CD4-positive, alpha-beta T cell treated with Interleukin-4 for 1 hour (primary cell): ENCODE results near the gene LTBP1.

Experiments
- DNase-seq, 2 donors: peaks; one replicate each; pipeline ENCODE4 v3.0.0-alpha.2; 2020 to 2022

Gene LTBP1

DNA sequence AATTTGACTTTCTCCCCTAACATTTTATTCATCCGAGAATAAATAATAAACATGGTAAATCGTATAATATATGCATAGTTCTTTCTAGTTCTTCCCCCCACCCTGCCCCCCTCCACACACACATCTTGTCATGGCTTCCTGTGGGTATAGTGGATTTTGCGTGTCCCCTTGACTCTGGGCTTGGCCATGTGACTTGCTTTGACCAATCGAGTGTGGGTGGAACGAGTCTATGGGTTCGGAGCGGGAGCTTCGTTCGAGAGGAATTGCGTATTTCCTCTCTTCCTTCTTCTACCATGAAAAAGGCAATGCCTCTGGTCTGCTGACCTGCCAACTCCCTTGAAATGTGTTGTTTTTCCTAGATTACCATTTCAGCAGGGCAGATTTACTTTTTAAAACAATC is 175.2 kb downstream of the LTBP1 start:
- DNase-seq: no peak

- DNase-seq: no peak
Measured at GRCh38 chr2:33122726-33123125, 176.0 kb downstream of the LTBP1 start.

- DNase-seq: no peak
Measured at GRCh38 chr2:33123216-33123615, 176.5 kb downstream of the LTBP1 start.

GRCh38 chr2:33126552-33126951 is 179.8 kb downstream of the LTBP1 start:
- DNase-seq: no peak

- no peak for DNase-seq
Measured at GRCh38 chr2:33126958-33127357, 180.2 kb downstream of the LTBP1 start.

DNA sequence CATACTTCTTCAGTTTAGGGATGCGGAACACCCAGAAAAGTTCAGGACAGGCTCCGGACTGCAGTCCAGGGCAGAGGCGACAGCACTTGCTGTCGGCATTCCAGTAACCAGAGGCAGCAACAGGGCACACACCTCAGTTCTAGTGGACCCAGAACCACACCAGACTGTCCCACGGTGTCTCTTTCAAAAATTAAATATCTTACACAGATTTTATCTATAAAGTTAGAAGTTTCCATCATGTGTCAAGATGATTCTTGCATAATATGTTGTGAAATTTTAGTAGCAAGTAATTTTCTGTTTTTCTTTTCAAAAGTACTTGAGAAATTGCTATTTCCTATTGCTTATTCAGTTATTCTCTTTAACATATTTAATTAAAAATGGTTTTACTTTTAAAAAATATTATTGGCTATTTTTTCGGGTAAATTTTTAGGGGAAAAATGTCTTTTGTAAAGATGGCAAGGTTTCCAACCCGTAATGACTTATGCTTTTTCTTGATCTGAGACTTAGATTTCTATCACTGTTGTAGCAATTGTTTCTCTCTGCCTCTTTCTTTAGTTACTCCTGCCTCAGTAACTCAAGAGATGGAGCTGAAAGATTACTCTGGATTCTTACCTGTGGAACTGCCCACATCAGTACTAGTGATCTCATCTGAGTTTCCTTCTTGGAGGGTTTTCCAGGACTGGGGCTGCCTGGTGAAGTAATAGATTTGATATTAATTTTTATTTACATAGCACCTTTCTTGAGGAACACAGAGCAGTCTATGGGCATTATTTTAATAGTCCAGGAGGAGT is 182.7 kb downstream of the LTBP1 start:
- no peak for DNase-seq

DNA sequence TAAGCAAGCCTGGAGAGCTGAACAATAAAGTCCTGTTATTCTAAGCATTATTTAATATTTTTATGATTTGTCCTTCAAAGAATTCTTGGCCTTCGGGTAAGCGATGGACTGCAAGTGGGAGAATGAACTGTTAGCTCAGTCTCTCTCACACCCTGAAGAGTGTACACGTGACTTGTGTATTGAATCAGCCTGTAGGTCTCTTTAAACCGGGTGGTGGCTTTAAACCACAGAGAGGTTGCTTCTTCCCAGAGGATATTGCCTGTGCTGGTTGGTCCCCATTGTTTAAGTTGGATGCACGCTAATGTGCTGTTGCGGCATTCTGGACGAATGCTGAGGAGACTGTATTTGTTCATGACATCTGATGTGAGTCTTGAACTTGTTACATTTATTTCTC is 183.3 kb downstream of the LTBP1 start:
- DNase-seq: no peak

DNA sequence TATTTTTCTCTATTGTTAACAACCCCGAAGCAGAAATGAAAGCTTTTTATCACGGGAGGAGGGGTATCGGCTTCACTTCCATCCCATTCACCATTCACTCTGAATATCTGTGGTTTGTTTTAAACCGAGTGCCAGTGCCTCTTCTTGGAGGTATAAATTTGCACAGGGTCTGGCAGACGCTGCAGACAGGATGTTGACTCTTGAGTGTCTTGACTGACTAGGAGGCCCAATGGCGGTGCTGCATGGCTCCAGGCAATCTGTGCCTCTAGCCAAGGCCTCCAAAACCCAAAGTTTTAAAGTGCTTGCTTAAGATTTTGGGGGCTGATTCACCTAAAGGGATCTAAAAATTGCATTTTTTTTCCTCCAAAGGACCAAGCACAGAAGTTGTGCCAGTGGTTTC is 183.8 kb downstream of the LTBP1 start:
- no peak for DNase-seq

DNA sequence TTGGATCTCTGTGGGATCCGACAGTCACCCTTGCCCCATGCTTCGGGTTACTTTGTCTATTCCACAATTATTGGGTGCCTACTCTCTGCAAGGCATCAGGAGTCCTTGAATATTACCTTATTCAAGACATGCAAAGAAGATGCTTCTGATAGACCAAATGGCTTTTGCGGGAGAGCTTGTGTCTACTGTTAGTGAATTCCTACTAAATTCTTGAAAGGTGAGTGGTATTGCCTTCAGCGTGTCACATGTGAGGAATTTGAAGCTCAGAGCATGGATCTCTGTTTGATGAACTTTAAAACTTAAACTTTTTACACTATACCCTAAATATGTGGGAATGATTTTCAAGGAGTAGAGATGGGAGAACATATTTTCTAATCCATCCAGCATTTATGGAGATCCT is 184.4 kb downstream of the LTBP1 start:
- no peak for DNase-seq

GRCh38 chr2:33131749-33132148 is 185.0 kb downstream of the LTBP1 start:
- no peak for DNase-seq

GRCh38 chr2:33133454-33133952 is 186.8 kb downstream of the LTBP1 start:
- DNase-seq: no peak

DNA sequence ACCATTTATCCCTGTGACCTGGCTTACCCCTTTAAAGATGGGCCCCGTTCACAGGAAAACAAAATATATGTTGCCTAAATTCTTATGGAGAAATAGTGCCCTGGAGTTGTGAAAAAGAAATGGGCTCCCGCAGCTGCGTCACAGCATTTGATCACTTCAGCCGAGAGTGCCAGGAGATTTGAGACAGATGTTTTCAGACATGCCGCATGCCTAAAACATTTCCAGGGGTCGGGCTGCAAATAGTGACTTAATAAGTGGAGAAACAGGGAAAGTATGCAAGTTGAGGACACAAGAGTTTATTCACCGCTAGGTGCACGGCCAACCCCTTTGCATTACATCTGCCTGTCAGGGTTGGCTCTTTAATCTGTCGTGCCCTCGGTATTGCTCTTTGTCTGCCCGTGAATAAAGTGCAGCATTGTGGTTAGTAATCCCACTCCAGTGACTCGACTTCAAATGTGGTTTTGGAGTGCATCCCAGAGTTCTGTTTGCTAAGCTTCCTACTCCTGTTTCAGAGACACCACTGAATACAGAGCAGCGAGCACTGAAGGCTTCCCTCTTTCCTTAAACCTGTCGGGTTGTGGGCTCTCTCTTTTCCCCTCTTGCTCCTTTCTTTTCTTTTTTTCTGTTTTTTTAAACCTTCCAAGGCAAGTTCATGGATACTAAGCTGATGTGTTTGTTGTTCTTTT is 187.5 kb downstream of the LTBP1 start:
- no peak for DNase-seq

- DNase-seq: no peak
Measured at GRCh38 chr2:33134791-33135560, 188.2 kb downstream of the LTBP1 start.

DNA sequence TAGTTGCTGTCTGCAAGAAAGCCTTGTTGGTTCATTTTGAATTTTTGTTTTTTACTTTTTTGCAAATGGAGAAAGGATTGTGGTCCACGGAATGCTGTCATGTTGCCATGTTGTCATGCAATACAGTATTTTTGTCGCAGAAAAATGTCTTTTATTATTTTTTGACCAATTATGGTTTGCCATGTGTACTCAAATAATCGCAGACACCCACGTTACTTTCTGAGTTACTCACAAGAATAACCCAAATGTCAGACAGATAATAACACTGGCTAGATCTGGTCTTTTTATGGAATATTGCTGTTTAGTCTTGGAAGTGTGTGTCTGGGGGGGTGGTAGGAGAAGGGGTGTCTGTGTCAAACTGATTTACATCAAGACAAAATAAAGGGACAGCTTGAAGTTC is 188.9 kb downstream of the LTBP1 start:
- no peak for DNase-seq

DNA sequence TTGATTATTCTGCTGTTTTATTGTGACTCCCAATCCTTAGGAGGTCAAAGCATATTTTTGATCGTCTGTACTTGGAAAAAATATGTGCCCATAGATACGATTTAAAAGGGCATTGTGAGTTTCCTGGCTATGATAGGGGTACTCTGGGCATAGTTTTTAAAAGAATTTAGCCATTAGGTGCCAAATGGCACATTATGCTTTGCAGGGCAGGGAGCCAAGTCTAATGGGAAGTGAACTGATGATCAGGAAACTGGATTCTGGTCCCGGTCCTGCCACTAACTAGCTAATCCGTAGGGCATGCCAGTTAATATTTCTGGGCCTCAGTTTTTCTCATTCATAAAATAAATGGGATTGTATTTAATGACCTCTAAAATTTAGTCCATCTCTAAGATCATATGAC is 189.3 kb downstream of the LTBP1 start:
- DNase-seq: no peak

- no peak for DNase-seq
Measured at GRCh38 chr2:33136566-33136965, 189.8 kb downstream of the LTBP1 start.

GRCh38 chr2:33137331-33137730 is 190.6 kb downstream of the LTBP1 start:
- DNase-seq: no peak

GRCh38 chr2:33139949-33140348 is 193.2 kb downstream of the LTBP1 start:
- DNase-seq: no peak

- no peak for DNase-seq
Measured at GRCh38 chr2:33141476-33141875, 194.7 kb downstream of the LTBP1 start.

DNA sequence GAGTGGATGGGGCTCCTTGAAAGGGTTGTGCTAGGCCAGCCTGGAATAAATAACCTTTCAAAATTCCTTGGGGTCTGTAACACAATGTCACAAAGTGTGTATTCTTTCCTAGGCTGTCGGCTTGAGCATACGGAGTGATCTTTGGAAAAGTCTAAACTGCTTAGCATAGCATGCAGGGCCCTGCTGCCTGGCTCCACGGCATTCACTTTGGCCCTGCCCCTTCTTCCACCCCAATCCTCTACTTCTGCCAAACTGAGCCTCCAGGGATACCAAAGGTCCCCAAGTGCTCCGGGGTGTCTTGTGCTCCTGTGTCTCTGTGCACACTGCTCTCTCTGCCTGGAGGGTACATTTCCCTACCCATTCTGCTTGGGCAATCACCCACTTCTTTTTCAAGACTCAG is 196.1 kb downstream of the LTBP1 start:
- no peak for DNase-seq

DNA sequence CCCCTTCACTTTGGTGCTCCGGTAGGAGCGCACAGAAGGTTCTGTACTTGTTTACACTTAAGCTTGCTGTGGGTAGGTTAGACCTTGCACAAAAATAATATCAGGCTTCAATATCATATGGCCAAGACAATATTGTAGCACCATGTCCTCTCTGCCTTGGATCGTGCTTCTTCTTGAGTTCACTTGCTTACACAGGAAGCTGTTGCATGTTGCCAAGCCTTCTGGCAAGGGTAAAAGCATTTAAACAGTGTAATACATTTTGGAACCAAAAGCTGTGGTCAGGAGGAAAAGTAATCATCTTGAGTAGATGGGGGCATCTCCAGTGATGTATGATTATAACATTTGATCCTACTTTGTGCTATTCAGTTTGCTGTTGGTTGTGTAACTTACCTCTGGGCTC is 197.5 kb downstream of the LTBP1 start:
- no peak for DNase-seq

DNA sequence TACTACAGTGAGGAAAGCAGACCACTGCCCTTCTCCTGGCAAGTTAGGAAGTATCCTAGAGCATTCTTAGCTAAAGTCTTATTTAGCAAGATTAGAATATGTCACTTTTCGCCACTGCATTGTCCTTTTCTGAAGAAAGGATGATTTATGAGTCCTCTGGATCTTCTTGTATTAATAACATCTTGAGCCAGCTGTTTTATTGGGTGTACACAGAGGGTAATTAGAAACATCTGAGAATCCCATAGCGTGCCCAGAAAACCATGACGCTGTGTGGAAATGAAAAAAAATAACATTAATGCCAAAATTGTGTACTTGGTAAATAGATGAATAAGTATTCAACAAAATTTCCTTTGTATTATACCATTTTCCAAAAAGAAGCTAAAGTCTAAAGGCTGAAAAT is 198.7 kb downstream of the LTBP1 start:
- no peak for DNase-seq

- no peak for DNase-seq
Measured at GRCh38 chr2:33146102-33146501, 199.3 kb downstream of the LTBP1 start.

- no peak for DNase-seq
Measured at GRCh38 chr2:33153008-33153407, 206.3 kb downstream of the LTBP1 start.
